HepG2 (cell line): ENCODE data around the gene ZNF48. TPM values are rescaled to one million over a fixed set of nuclear protein-coding genes. Genes with fewer than 3 reads are reported as not detected.

Experiments
- BCL3 ChIP-seq: sonication (generic); formaldehyde crosslinking; IDR thresholded peaks from 2 replicates; pipeline ENCODE4 v1.5.1; 2020; ENCODE audit warnings: mild to moderate bottlenecking, missing genetic modification reagents, moderate library complexity
- HIC2 ChIP-seq: sonication (generic); formaldehyde crosslinking; IDR thresholded peaks from 2 replicates; pipeline ENCODE4 v1.9.0; 2022; ENCODE audit warnings: low read depth, missing genetic modification reagents
- HNRNPH1 ChIP-seq: fragments of 200-400 bp; formaldehyde crosslinking; optimal IDR thresholded peaks from 2 replicates; pipeline ENCODE3; 2017; ENCODE audit warnings: mild to moderate bottlenecking, low read depth, low read length
- JARID2 ChIP-seq: sonication (generic); formaldehyde crosslinking; IDR thresholded peaks from 2 replicates; pipeline ENCODE4 v1.8.1; 2023; ENCODE audit warnings: missing genetic modification reagents, inconsistent platforms; ENCODE audit not compliant: insufficient replicate concordance
- KDM3A ChIP-seq: IDR thresholded peaks from 2 replicates; pipeline ENCODE4 v1.6.1; 2018; ENCODE audit warnings: low read depth, missing compliant biosample characterization
- KLF16 ChIP-seq, 2 experiments: sonication (generic) in 1 of 2; formaldehyde crosslinking in 1 of 2; IDR thresholded peaks; 2 replicates each; pipeline versions ENCODE4 v1.6.1 to v1.8.0; 2016 to 2023; ENCODE audit warnings: missing genetic modification reagents in 2 of 2, missing compliant biosample characterization in 1 of 2
- NAIF1 ChIP-seq: sonication (generic); formaldehyde crosslinking; IDR thresholded peaks from 2 replicates; pipeline ENCODE4 v1.5.0; 2020; ENCODE audit warnings: mild to moderate bottlenecking, missing genetic modification reagents, borderline replicate concordance
- STAG1 ChIP-seq: sonication (generic); formaldehyde crosslinking; IDR thresholded peaks from 2 replicates; pipeline ENCODE4 v1.4.0; 2020; ENCODE audit warnings: missing genetic modification reagents
- TEAD2 ChIP-seq: sonication (generic); formaldehyde crosslinking; IDR thresholded peaks from 2 replicates; pipeline ENCODE4 v1.9.0; 2021; ENCODE audit warnings: missing genetic modification reagents
- ZBTB25 ChIP-seq: IDR thresholded peaks from 2 replicates; pipeline ENCODE4 v1.6.1; 2018; ENCODE audit warnings: missing genetic modification reagents
- ZBTB8A ChIP-seq: sonication (generic); formaldehyde crosslinking; IDR thresholded peaks from 2 replicates; pipeline ENCODE4 v1.4.0; 2020; ENCODE audit warnings: mild to moderate bottlenecking, low read depth, missing genetic modification reagents, borderline replicate concordance
- ZNF225 ChIP-seq: sonication (generic); formaldehyde crosslinking; IDR thresholded peaks from 2 replicates; pipeline ENCODE4 v1.4.0; 2020; ENCODE audit warnings: mild to moderate bottlenecking, missing genetic modification reagents
- ZNF572 ChIP-seq: sonication (generic); formaldehyde crosslinking; IDR thresholded peaks from 2 replicates; pipeline ENCODE4 v1.5.1; 2020; ENCODE audit warnings: mild to moderate bottlenecking, missing genetic modification reagents
- ZNF605 ChIP-seq: sonication (generic); formaldehyde crosslinking; IDR thresholded peaks from 2 replicates; pipeline ENCODE4 v1.8.0; 2022; ENCODE audit warnings: mild to moderate bottlenecking, missing genetic modification reagents
- ZNF629 ChIP-seq: sonication (generic); formaldehyde crosslinking; conservative IDR thresholded peaks from 2 replicates; pipeline ENCODE4 v1.5.0; 2020; ENCODE audit warnings: missing genetic modification reagents
- ZNF713 ChIP-seq: sonication (generic); formaldehyde crosslinking; IDR thresholded peaks from 2 replicates; pipeline ENCODE4 v1.4.0; 2020; ENCODE audit warnings: mild to moderate bottlenecking, missing genetic modification reagents
- ZNF784 ChIP-seq: sonication (generic); formaldehyde crosslinking; IDR thresholded peaks from 2 replicates; pipeline ENCODE4 v1.5.1; 2020; ENCODE audit warnings: missing genetic modification reagents, mild to moderate bottlenecking, borderline replicate concordance
- polyA plus RNA-seq, 8 experiments: library from polyadenylated mRNA; depleted of rRNA in 3 of 8; stranded (reverse) in 7 of 8; unstranded in 1 of 8; fragments of >200 nt; fragmentation: Illumina TruSeq in 4 of 8; extraction: Trizol in 4 of 8; gene quantifications; 2 replicates each; pipeline versions ENCODE4 v1.2.1 to v1.2.3, GENCODE V29; 2011 to 2016; ENCODE audit warnings: low read depth in 4 of 8, missing spikeins in 1 of 8, mixed read lengths in 1 of 8; ENCODE audit not compliant: insufficient read depth in 1 of 8
- total RNA-seq, 5 experiments: library from RNA; depleted of rRNA; stranded (reverse); fragments of >200 nt; fragmentation: Illumina TruSeq; extraction: Trizol; gene quantifications; 2 replicates each; pipeline ENCODE4 v1.2.3, GENCODE V29; 2016; ENCODE audit warnings: low read depth in 1 of 5

ZNF48 gene
- total and polyA plus RNA-seq, 2 of the 13 experiments (the other 11 are each of a cell fraction or from before 2014, with no cell fraction given): 9.9 to 12.3 TPM

GRCh38 chr16:30352488-30353401, 42.5 kb upstream of the ZNF48 start (continued):
- TF ChIP-seq ZNF629 (CRISPR knock-in tag) (no peak), ZNF605 (CRISPR knock-in tag) (no peak), ZBTB25 (no peak), BCL3 (no peak), ZBTB8A (CRISPR knock-in tag) (no peak), ZNF713 (CRISPR knock-in tag) (no peak), KDM3A (no peak), ZNF784 (CRISPR knock-in tag) (no peak), KLF16 (CRISPR knock-in tag; IDR thresholded peaks at IDR 0.05) (no peak), TEAD2 (CRISPR knock-in tag) (no peak), ZNF572 (no peak), HNRNPH1 (no peak), STAG1 (CRISPR knock-in tag) (peak; percentile 59), ZNF225 (CRISPR knock-in tag) (no peak), NAIF1 (no peak), HIC2 (CRISPR knock-in tag) (no peak), JARID2 (CRISPR knock-in tag) (no peak)
